ENCODE results near the gene SPDYE3. TPM values are rescaled to one million over a fixed set of nuclear protein-coding genes. Genes with fewer than 3 reads are reported as not detected.
"Not testable (repeated sequence)": the region's sequence is repeated elsewhere in the genome, so short reads cannot be mapped to it uniquely, and the experiment has no call there.

SPDYE3 gene
- total RNA-seq, 1 donor from 2014 or later = not detected

DNA sequence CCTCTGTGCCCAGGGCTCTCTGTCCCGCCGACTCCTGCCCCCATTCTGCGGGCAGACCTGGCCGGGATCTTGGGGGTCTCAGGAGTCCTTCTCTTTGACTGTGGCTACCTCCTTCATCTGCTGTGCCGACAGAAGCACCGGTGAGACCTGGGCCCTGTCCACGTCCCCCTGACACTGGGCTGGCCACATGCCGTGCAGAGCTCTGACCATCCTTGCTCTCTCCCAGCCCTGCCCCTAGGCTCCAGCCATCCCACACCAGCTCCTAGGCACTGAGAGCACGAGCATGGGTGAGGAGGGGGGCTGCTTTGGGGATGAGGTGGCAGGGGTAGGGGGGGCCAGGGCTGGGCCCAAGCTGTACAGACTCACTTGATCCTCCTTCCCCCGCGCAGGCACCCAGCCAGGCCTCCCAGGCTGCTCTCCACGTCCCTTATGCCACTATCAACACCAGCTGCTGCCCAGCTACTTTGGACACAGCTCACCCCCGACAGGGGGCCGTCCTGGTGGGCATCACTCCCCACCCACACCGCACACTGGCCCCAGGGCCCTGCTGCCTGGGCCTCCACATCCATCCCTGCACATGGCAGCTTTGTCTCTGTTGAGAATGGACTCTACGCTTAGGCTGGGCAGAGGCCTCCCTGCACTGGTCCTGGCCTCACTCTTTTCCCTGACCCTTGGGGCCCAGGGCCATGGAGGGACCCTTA is 45.6 kb downstream of the SPDYE3 start:
- ATAC-seq = no peak

- no peak for ATAC-seq
These were observed 46.3 kb downstream of the SPDYE3 start for GRCh38 chr7:100353685-100354330.

DNA sequence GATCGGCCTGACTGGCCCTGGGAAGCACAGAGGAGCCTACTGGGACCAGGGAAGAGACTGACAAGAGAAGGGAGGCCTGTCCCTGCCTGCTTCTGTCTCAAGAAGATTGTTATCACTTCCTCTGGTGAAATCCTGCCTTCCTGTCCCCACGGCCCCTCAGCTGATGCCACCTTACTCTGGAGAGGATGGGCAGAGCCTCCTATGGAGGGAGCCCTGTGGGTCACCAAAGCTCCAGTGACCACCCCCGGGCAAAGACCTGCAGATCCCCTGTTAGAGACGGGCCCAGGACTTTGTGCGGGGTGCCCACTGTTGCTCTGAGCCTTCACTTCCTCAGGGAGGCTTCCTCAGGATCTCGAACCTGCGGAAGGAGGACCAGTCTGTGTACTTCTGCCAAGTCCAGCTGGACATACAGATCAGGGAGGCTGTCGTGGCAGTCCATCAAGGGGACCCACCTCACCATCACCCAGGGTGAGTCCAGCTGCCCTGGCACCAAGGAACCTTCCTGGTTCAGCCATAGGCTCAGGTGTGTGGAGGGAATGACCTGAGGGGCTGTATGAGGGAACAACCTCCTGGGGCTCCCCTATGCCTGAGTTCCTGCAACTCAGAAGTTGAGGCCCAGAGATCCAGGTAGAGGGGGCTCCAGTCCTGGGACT is 49.0 kb downstream of the SPDYE3 start:
- no peak for ATAC-seq

GRCh38 chr7:100357131-100357561 is 49.6 kb downstream of the SPDYE3 start:
- no peak for ATAC-seq

- ATAC-seq = no peak
These were observed 50.7 kb downstream of the SPDYE3 start, which contains the start of gene PILRB for GRCh38 chr7:100358027-100358856. TSS of gene PILRB (plus strand) at chr7:100358117. CDS start at chr7:100358303, 186 bp downstream.

DNA sequence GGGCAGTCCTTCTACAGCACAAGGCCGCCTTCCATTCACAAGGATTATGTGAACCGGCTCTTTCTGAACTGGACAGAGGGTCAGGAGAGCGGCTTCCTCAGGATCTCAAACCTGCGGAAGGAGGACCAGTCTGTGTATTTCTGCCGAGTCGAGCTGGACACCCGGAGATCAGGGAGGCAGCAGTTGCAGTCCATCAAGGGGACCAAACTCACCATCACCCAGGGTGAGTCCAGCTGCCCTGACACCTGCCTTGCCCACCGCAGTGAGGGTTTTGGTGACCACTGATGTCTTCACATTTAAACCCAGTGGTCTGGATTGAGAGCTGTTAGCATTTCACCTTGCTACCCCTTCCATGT is 51.3 kb downstream of the SPDYE3 start:
- ATAC-seq = no peak

GRCh38 chr7:100360135-100360854 is 52.8 kb downstream of the SPDYE3 start:
- ATAC-seq = no peak

GRCh38 chr7:100363098-100363497 is 55.6 kb downstream of the SPDYE3 start:
- no peak for ATAC-seq

GRCh38 chr7:100363797-100364196 is 56.3 kb downstream of the SPDYE3 start:
- ATAC-seq = not testable (repeated sequence)

DNA sequence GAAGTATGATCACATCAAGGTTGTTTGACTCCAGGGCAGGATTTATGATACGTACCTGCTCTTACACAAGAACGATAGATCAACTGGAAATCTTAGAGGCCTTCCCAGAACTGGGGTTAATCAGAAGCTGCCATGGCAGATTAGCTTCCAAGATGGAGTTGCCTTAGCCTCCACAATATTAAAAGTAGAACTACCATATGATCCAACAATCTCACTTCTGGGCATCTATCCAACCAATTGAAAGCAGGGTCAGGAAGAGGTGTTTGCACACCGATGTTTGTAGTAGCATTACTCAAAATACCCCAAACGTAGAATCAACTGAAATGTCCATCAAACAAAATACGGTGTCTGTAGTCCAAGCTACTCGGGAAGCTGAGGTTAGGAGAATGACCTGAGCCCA is 57.0 kb downstream of the SPDYE3 start:
- no peak for ATAC-seq

GRCh38 chr7:100365998-100366367 is 58.5 kb downstream of the SPDYE3 start:
- not testable (repeated sequence) for ATAC-seq

DNA sequence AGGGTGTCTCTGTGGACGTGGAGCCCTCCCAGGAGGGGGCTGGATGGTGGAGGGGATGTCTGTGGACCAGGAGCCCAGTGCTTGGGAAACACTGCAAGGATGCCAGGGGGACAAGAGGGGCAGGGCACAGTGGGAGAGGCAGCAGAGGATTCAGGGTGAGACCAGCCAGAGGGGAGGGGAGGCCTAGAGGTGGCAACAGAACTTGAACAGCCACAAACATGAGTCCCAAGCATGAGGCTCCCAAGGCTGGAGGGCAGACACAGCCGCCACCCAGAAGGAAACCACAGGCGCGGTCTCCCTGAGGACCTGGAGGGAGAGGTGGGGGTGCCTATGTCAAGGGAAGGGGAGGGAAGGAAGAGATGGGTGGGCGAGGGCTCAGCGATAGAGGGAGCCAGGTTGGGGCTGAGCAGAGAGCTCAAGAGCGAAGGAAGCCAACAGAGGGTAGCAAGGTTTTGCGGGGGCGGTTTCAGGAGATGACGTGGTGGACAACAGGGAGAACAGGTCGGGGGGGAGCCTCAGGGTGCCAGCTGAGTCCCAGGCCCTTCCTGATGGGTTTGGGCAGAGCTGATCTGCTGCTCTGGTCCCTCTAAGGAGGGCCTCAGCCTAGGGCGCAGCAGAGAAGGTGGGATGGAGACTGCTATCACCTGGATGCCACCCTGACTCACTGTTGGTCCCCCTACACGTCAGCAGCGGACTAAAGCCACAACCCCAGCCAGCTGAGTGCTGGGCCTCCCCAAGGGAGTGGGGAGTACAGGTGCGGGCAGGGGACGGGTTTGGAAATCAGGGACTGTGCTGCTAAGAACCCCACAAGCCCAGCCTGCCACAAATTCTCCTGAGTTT is 59.1 kb downstream of the SPDYE3 start:
- peak; percentile 19 for ATAC-seq

DNA sequence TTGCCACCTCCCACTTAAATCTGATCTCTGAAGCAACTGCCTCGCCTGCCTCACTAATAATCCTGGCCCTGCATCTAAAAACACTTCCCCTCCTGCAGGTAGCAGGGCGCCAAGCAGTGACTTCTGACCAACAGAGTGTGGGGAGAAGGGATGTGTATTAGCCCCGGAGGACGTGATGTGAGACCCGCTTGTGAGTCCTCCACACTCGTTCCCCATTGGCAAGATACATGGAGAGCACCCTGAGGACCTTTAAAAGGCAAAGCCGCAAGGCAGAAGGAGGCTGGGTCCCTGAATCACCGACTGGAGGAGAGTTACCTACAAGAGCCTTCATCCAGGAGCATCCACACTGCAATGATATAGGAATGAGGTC is 59.7 kb downstream of the SPDYE3 start:
- no peak for ATAC-seq

DNA sequence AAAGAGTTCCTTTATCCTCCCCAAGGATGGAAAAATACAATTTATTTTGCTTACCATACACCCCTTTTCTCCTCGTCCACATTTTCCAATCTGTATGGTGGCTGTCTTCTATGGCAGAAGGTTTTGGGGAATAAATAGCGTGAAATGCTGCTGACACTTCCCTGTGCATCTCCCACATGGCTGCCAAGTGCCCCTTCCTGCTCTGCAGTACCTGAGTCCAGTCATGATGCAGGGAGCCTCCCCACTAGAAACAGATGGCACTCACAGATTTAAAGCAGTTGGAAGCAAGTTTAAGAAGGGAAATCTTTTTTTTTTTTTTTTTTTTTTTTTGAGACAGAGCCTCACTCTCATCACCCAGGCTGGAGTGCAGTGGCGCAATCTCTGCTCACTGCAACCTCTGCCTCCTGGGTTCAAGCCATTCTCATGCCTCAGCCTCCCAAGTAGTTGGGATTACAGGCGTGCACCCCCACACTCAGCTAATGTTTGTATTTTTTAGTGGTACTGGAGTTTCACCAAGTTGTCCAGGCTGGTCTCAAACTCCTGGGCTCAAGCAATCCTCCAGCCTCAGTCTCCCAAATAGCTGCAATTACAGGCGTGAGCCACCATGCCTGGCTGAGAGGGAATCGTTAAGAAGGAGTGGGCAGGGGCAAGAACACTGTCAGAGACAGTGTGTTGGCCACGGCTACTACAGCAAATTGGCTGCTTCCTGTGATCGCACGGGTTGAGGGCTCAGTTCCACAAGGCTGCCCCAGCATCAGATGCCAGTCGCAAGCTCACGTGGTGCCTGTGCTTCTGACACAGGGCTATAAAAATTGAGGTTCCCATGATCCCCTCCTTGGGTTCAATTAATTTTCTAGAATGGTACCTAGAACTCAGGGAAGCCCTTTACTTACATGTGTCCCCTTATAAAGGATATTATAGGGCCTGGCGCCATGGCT is 60.4 kb downstream of the SPDYE3 start:
- peak; percentile 12 for ATAC-seq

- peak; percentile 54 for ATAC-seq
These were observed 61.6 kb downstream of the SPDYE3 start for GRCh38 chr7:100369105-100369504.

- no peak for ATAC-seq
These were observed 62.8 kb downstream of the SPDYE3 start for GRCh38 chr7:100370303-100370702.

DNA sequence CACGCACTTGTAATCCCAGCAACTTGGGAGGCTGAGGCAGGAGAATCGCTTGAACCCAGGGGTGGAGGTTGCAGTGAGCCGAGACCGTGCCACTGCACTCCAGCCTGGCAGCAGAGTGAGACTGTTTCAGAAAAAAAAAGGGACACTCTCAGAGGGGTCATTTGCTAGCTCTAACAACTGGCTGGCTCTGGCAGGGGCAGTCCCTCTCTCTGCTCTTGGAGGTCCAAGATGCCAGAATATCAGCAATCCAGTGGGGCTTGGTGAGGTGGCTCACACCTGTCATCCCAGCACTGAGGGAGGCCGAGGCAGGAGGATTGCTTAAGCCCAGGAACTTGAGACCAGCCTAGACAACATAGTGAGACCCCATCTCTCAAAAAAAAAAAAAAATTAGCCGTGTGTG is 63.2 kb downstream of the SPDYE3 start:
- no peak for ATAC-seq

GRCh38 chr7:100371561-100372171 is 64.2 kb downstream of the SPDYE3 start:
- ATAC-seq = no peak
